Putamen (tissue), 1 donor: Measurements from ENCODE around the gene F8.
A peak's percentile ranks its signal among the peaks of the same experiment; 100 is the strongest.
"Not testable (repeated sequence)": the region's sequence is repeated elsewhere in the genome, so short reads cannot be mapped to it uniquely, and the experiment has no call there.

Experiments used
- DNase-seq: peaks from one replicate; pipeline ENCODE4 v3.0.0-alpha.2; 2016; ENCODE audit warnings: low spot score

Gene F8

DNA sequence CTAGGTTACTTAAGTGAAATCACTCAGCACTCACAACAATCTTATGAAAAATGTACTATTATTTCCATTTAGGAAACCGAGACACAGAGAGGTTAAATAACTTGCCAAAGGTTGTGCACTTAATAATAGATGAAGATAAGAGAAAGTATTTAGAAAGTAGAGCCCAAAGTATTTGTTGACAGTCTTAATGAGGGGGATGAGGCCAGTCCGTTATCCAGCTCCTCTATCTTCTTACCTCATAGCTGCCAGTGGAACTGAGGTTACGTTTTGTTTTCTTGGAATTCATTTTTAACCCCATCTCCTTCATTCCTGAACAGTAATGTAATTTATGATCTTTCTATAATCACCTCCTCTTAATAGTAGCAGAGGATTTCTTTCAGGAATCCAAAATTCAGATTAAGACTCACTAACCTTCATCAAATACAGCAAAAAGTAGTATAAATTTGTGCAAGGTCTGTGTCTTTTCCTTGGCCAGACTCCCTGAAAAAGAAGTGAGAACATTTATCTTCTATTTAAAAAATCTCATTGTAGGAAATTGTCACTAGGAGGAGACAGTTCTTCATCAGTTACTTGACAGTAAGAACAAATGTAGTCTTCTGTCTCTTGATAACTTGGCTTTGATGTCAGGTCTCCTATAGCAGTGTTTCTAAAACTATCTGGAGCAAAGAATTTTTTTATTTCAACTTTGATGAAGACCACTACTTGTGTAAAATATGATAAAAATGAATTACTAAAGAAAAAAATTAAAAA, 35.5 kb downstream of the F8 start:
- DNase-seq: no peak

DNA sequence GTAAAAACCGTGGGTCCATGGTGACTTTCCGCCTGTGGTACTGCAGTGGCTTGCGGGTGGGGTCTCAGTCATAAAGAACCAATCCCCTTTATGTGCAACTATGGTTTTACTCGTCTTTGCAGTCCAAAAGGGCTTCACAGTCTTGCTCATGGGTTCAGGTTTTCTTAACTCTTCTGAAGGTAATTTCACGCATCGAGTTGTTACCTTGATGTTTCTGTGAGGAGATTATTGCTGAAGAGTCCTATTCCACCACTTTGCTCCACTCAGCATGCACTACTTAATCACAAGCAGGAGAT, 41.5 kb downstream of the F8 start:
- DNase-seq: no peak

- peak; percentile 44 for DNase-seq
Measured at GRCh38 chrX:154980330-154981115, 42.0 kb downstream of the F8 start.

GRCh38 chrX:154979629-154980028, 42.9 kb downstream of the F8 start:
- DNase-seq: no peak

- DNase-seq: no peak
Measured at GRCh38 chrX:154968353-154968752, 54.2 kb downstream of the F8 start.

DNA sequence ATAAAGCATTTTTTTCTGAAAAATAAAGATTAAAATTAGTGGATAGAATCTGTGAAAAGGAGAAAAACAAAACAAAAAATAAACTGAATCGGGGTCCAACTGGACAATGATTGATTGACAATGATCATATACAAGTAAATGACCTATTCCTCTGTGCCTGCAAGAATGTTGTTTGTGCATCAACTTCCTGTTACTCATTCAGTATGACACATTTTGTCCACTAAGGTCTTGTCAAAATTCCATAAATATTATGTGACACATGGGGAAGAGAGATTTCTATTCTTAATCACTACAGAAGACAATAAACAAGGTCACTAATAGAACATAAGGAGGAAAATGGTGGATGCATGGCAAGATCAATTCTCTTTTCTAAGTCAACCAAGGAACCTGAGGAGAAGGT, 54.9 kb downstream of the F8 start:
- no peak for DNase-seq

GRCh38 chrX:154961947-154962346, 60.6 kb downstream of the F8 start:
- no peak for DNase-seq

DNA sequence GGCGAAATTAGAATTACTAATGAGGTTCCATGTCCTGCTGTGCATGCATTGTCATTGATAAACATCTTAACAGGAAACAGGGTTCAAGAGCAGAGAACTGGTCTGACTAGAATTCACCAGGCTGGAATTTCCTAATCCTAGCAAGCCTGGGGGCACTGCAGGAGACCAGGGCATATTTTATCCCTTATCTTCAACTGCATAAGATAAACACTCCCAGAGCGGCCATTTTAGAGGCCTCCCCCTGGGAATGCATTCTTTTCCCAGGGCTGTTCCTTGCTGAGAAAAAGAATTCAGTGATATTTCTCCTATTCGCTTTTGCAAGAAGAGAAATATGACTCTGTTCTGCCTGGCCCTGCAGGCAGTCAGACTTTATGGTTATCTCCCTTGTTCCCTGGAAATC, 66.7 kb downstream of the F8 start:
- not testable (repeated sequence) for DNase-seq

- DNase-seq: not testable (repeated sequence)
Measured at GRCh38 chrX:154939265-154939664, 83.3 kb downstream of the F8 start.

GRCh38 chrX:154924771-154925170, 97.8 kb downstream of the F8 start:
- not testable (repeated sequence) for DNase-seq

DNA sequence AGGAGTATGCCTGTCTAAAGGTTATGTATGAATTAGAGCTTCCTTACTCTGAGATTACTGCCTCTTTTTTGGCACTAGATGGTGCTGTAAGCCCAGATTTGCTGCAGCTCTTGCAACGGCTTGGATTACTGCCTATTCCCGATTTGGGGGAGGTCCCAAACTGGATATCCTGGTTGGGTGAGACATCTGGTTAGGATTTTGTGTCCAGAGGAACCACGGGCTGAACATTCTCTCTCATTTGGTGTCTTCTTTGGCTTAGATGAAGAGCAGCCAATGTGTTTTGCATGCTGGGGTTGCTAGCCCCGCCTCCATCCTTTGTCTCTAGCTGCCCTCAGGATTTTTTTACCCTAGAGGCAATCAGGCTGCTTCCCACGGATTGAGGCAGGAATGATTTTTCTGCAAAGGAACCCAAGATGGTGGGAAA, 104.5 kb downstream of the F8 start:
- DNase-seq: peak; percentile 45

GRCh38 chrX:154914052-154914451, 108.5 kb downstream of the F8 start:
- DNase-seq: no peak

GRCh38 chrX:154910528-154910927, 112.0 kb downstream of the F8 start:
- not testable (repeated sequence) for DNase-seq

DNA sequence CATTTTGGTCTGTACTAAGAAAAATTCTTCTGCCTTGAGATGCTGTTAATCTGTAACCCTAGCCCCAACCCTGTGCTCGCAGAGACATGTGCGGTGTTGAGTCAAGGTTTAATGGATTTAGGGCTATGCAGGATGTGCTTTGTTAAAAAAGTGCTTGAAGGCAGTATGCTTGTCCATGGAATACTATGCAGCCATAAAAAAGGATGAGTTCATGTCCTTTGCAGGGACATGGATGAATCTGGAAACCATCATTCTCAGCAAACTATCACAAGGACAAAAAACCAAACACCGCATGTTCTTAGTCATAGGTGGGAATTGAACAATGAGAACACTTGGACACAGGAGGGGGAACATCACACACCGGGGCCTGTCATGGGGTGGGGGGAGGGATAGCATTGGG, 112.5 kb downstream of the F8 start:
- DNase-seq: not testable (repeated sequence)

DNA sequence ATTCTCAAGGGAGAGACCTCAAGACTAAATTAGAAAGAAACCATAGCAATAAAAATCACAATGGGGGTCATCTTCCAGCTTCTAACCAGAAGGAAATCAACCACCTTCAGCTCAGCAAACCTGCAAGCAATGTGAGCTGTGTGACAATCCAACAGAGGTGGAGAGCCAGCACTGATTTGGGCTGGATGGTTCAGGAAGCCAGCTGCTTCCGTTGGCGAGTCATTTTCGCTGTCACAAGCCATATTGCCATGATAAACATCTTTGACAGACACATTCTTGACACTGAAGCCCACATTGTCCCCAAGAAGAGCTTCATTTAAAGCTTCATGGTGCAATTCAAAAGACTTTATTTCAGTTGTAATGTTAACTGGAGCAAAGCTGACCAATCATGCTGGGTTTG, 113.7 kb downstream of the F8 start:
- no peak for DNase-seq

- no peak for DNase-seq
Measured at GRCh38 chrX:154902408-154902807, 120.1 kb downstream of the F8 start.

GRCh38 chrX:154900323-154900722, 122.2 kb downstream of the F8 start:
- DNase-seq: no peak

DNA sequence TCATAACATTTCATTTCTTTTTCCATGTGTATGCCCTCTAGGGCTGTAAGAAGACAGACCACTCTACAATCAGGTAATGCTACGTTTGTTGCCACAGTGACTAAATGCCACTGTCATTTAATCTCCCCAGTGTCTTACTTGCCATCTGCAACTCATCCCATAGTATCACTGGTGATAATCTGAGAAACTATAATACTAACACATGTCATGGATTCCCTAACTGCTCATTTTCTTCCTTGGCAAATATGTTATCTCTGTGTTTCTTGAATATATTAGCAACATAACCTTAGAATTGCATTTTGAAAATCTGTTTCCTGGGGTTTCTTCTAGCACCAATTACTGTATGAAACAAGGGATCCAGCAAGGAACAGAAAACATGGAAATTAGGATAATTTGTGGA, 130.2 kb downstream of the F8 start:
- no peak for DNase-seq

DNA sequence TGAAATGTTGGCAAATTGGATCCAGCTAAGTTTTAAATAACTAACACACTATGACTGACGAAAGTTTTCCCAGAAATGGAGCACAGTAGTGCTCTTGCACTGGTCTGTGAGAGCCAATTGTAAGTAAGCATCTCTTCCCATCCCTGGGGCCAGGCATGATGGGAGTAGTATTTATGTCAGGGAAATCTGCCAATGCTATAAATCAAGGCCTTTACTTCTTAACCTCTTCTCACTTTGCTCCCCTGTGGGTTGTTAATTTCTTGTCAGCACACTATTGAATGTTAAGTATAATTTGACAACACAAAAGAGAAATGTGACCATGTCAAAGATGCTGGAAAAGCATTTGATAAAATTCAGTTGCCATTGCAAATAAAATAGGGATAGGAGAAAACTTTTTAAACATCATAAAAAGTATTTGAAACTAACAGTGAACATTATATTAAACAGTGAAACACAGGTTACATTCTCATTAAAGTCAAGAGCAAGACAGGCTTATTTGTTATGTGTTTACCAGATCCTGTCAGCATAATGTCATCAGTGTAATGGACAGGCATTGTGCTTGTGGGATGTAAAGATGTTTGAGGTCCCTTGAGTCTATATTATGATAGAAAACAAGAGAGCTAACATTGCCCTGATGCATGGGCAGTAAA, 131.4 kb downstream of the F8 start:
- DNase-seq: no peak

DNA sequence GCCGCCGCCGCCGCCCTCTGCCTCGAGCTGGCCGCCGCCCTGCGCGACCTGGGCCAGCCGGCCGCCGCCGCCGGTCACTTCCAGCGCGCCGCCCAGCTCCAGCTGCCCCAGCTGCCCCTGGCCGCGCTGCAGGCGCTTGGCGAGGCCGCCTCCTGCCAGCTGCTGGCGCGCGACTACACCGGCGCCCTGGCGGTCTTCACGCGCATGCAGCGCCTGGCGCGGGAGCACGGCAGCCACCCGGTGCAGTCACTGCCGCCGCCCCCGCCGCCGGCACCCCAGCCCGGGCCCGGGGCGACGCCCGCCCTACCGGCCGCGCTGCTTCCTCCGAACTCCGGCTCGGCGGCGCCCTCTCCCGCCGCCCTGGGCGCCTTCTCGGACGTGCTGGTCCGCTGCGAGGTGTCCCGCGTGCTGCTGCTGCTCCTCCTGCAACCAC, 135.7 kb downstream of the F8 start:
- DNase-seq: not testable (repeated sequence)

- not testable (repeated sequence) for DNase-seq
Measured at GRCh38 chrX:154886069-154886788, 136.3 kb downstream of the F8 start, which contains the start of gene F8A1. Gene F8A1, plus strand, starts transcription at chrX:154886355. Its CDS starts 20 bp downstream, at chrX:154886375.

GRCh38 chrX:154885549-154885948, 137.0 kb downstream of the F8 start:
- DNase-seq: not testable (repeated sequence)
